Activated CD4-positive, alpha-beta T cell treated with anti-CD3 and anti-CD28 coated beads, Interleukin-2, amount 50 U/mL, for 4 hours (primary cell): ENCODE measurements around the gene HDAC4.

ENCODE experiments used
- DNase-seq, 2 experiments: peaks; one replicate each; pipeline ENCODE4 v3.0.0-alpha.2; 2020

The HDAC4 gene

GRCh38 chr2:239112127-239112774, 288.6 kb downstream of the HDAC4 start:
- no peak for DNase-seq

DNA sequence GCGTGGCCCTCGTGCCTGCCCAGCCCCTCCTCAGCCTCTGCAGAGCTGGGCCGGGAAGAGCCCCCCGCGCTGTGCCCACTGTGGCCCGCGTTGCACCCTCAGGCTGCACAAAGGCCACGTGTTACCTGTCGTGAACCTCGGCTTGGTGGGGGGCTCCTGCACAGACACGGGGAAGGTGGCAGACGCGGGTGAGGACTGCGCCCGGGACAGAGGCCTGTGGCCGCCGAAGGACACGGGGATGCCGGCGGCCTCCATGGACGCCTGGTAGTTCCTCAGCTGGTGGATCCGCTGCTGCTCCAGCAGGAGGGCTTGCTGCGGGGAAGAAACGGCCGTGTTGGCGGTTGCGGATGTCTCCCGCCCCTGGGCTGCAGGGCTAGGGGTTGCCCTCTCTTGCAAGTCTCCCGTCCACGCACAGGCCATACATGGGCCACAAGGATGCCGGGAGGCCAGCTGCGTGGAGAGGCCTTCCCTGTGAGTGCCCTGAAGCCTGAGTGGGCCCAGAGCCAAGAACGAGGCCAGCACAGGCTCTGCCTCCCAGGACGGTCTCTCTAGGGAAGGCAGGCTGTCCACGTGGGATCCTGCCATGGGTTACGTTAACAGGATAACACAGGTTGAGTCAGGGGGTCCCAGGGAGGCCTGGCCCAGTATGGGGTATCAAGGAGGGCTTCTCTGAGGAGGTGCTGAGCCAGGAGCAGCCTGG, 289.3 kb downstream of the HDAC4 start:
- DNase-seq, result no peak

DNA sequence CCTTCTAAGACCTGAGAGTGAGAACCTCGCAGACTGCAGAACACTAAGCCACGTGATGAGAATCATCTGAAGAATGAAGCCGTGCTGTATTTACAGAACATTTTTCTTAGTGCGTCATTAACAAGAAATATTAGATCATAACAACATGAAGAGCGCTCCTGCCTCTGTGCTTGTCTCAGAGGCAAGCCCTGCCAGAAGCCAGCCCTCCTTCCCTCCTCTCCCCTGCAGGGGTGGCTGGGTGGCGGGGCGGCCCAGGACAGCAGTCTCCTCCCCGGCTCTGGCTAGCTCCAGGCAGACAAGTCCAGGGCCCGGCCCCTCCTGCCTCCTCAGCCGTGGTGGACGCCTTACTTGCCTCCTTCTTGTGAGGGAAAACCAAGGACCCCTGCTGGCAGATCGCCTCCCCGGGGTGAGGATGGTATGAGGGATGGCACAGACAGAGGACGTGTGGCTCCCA, 290.2 kb downstream of the HDAC4 start:
- DNase-seq, result no peak

DNA sequence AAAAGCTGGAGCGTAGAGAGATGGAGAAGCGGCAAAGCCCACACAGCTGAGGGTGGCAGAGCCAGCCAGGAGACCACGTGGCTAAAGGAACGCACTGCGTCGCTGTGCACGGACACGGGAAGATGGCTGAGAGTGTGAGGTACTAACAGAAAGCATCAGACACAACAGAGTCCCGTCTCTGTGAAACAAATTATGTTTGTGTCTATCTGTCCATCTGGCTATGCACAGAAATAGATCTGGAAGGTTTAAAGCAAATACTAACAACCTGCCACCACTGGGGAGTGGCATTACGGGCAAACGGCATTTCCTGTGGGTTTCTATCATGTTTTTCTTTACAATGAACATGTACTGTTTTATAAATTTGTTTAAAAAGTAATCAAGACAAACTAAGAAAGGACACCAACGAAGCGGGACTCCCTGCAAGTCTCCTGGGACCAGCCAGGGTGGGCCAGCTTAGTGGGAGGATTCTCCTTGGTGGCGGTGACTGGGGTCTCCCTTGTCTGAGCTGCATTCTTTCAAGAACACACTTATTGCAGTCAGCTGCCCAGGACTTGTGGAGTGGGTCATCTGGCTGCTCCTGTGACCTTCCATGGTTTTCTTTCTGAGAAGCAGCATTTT, 290.8 kb downstream of the HDAC4 start:
- no peak for DNase-seq

- DNase-seq, result no peak
These were observed 291.5 kb downstream of the HDAC4 start for GRCh38 chr2:239109041-239109927.

DNA sequence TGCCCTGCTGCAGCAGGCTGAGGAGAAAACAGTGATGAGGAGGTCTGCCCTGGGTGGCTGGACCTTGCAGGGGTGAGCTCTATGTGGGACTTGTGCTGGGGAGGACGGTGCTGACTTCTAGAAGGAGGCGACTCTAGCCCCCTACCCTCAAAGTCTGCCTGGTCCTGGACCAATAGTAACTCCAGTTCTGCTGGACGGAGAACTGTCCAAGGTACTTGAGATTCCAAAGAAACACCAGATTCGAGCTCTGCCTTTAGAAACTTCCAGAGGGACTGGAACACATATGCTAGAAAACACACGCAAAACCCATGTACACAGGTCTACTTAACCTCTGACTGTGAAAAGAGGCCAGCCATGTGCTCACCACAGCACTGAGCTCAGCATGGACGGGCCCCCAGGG, 292.4 kb downstream of the HDAC4 start:
- DNase-seq, result no peak

DNA sequence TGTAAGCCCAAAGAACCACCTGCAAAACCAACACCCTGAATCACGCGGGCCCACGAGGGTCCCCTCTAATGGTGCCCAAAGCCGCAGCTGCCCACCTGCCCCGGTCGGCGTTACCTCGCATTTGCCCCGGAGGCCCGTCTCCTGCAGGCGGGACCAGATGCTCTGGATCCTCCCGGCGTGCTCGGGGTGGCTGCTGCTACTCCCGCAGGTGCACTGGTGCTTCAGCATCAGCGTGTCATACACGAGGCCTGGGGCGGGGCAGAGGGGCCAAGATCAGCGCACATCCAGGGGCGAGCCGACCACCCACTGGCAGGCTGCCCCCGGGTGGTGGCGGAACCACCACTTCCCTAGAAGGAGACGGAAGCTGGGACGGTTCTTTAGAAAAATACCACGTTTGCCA, 292.9 kb downstream of the HDAC4 start:
- no peak for DNase-seq

- no peak for DNase-seq
These were observed 293.9 kb downstream of the HDAC4 start for GRCh38 chr2:239106966-239107365.

GRCh38 chr2:239106314-239106908, 294.4 kb downstream of the HDAC4 start:
- no peak for DNase-seq

DNA sequence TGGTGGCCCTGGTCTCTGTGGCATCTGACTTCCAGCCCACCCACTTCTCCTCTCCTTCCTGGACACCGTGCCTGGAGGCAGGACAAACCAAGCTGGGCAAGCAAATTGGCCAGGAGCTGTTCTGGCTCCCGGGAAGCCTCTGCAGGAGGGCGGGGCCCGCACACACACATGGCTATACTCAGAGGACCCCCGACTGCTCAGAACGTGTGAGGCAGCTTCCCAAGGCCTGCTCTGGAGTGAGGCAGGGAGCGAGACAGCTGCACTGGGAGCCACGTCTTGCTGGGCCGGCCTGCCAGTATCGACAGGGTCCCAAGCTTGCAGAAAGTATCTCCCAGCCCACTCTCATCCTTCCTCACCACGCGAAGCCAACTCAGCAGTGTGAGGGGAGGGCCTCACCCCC, 295.6 kb downstream of the HDAC4 start:
- DNase-seq, result no peak

DNA sequence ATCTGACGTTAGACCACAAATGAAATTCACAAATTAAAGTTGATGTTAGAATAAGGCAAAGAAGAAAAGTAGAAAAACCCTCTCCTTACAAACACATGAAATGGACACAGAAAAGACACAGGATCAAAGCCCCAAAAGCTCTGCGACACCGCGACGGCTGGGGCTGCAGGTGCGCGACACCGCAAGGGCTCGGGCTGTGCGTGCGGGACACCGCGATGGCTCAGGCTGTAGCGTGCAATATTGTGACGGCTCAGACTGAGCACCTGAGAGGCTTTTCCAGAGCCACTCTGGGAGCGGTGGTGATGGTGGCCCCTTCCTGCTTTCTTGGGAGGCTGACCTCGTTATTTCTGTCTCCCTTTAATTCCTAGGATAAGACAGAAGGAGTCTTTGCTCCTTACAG, 296.0 kb downstream of the HDAC4 start:
- no peak for DNase-seq

- DNase-seq, result no peak
These were observed 297.4 kb downstream of the HDAC4 start for GRCh38 chr2:239103125-239104098.

- DNase-seq, result no peak
These were observed 298.6 kb downstream of the HDAC4 start for GRCh38 chr2:239102266-239102665.

GRCh38 chr2:239101807-239102206, 299.0 kb downstream of the HDAC4 start:
- DNase-seq, result no peak

- DNase-seq, result no peak
These were observed 299.7 kb downstream of the HDAC4 start for GRCh38 chr2:239101071-239101470.

DNA sequence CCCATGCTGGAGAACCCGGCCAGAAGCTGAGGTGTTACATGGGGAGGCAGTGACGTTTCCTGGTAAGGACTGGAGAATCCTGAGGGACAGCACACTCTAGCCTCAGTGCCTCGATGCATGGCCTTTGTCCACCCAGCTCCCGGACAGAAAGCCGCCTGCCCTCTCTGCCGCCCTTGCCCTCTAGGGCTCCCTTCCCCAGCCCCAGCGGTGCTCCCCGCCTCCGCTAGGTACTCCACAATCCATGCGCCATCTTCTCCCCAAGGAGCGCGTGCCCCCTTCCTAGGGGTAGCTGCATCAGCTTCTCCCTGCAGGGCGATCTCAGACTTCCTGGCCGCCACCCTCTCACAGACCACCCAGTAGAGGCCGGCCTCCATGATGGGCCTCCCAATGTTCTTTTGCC, 301.3 kb downstream of the HDAC4 start:
- DNase-seq, result no peak

- no peak for DNase-seq
These were observed 302.4 kb downstream of the HDAC4 start for GRCh38 chr2:239098288-239098970.

DNA sequence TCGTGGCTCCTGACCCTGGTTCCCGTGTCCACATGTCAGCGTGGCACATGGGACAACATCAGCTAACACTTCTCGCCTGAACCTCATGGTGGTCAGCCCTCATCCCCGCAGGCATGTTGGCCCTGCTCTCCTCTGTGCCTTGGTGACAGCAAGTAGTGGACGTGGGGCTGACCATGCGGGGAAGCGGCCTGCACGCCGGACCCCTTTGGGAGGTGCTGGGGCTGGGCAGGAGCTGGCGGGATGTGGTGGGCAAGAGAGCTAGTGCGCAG, 303.5 kb downstream of the HDAC4 start:
- no peak for DNase-seq

DNA sequence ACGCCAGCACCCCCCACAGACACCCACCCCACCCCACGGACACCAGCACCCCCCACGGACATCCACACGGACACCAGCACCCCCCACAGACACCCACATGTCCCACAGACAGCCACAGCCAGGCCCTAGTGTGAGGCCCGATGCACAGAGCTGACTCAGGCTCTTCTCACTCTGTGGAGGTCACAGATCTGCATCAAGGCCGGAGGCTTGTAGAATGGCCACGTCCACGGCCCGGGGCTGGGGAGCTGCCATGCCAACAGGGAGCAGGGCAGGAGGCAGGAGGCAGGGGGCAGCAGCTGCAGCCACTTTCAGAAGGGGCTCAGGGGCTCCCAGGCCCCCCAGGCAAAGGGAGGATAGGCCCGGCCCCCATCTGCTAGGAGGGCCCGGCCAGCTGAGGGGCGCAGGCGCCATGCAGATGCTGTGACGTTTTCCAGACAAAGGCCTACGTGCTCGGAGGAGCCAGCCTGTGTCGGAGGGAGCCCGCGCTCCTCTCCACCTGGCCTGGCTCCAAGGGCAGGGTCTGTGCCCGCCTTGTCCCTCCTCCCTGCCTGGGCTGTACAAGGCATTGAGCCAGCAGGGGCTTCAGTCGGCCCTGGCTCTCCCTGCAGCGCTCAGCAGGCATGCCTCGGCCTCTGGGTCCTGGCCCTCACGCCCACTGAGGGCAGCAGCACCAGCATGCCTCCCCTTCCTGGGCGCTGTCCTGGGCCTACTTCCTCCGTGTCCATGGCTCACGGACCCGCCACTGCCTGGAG, 304.0 kb downstream of the HDAC4 start:
- no peak for DNase-seq

DNA sequence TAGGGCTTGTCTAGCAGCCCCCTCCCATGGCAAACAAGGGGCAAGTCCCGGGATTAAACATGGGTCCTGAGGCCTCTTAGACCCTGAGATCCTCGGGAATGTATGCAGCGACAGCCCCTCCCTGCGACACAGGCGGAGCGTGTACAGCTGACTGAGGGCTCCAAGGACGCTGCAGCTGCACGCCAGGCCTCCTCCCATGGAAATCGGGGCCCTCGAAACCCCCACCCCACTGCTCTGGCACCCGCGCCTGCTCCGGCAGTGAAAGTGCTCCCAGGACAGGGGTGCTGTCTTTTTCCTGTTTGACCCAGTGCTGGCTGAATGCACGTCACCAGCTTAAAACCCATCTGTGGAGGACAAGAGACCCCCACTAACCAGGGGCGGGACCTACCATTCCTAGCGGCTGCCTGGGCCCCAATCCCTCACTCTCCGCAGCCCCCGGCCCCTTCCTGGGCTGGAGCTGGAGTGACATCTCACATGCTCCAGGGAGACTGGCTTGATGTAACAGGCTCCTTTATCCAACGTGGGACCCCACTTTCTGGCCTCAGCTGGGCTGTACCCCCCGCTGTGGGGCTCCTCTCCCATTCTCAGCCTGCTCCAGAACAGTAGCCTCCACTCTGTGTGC, 305.2 kb downstream of the HDAC4 start:
- no peak for DNase-seq
